ENCODE measurements around the gene P4HTM.

Gene P4HTM

DNA sequence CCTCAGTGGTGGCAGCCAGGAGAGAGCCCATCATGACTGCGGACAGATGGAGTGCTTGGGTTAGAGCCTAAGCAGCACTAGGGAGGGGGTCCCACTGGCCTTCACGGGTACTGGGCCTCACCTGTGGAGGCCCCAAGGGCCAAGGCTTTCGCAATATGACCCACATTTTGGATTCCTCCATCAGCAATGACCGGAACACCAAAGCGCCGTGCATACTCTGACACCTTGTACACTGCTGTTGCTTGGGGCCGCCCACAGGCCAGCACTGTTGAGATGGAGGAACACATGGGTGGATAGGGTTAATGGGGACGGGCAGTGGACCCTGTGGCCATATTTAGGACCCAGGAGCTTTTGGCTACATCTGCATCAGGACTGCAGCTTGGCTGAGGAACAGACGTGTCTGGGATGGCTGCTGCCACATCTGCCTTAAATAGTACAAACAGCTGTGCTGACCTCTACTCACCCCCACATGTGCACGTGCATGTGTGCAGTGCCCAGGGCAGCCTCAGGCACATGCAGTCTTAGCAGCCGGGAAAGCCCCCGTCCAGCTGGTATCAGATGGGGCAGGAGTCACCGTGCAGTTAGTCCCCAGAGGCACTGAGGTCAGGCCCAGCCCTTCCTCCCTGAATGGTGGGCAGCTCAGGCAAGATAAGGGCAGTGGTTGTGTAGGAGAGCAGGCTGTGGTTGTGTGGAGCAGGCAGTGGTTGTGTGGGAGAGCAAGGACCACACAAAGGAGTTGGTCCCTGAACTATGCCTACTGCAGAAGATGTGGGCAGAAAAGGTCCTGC lies 35.2 kb downstream of the P4HTM start:
- no peak overlapping the region for H3K27ac ChIP-seq
- no peak overlapping the region for H3K4me2 ChIP-seq
- no peak overlapping the region for H2AFZ ChIP-seq (ENCODE audit: low read depth)
- H3K4me3 ChIP-seq (IDR thresholded peaks at IDR 0.05; ENCODE audit: insufficient read depth, low read depth, low read length) = no peak overlapping the region
- no peaks in the 10 kb centered on the region for H4K20me1 ChIP-seq (ENCODE audit: insufficient read depth)
- no peaks in the 10 kb centered on the region for H3K27me3 ChIP-seq (ENCODE audit: insufficient read depth, low read depth)
- H3K79me2 ChIP-seq (ENCODE audit: insufficient read depth, low read depth) = peaks cover 45% of the 10 kb centered on the region; the same call in 1 of the 2 replicates
- TF ChIP-seq, protein P1, sequence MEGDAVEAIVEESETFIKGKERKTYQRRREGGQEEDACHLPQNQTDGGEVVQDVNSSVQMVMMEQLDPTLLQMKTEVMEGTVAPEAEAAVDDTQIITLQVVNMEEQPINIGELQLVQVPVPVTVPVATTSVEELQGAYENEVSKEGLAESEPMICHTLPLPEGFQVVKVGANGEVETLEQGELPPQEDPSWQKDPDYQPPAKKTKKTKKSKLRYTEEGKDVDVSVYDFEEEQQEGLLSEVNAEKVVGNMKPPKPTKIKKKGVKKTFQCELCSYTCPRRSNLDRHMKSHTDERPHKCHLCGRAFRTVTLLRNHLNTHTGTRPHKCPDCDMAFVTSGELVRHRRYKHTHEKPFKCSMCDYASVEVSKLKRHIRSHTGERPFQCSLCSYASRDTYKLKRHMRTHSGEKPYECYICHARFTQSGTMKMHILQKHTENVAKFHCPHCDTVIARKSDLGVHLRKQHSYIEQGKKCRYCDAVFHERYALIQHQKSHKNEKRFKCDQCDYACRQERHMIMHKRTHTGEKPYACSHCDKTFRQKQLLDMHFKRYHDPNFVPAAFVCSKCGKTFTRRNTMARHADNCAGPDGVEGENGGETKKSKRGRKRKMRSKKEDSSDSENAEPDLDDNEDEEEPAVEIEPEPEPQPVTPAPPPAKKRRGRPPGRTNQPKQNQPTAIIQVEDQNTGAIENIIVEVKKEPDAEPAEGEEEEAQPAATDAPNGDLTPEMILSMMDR (conservative IDR thresholded peaks at IDR 0.05; ENCODE audit: low read depth, low read length) = no peak
- no peak overlapping the region for H3K9ac ChIP-seq
- H3K36me3 ChIP-seq (ENCODE audit: insufficient read depth) = no peaks in the 10 kb centered on the region
- H3K4me1 ChIP-seq (ENCODE audit: low read depth, poor library complexity, severe bottlenecking) = peaks cover 26% of the 10 kb centered on the region

DNA sequence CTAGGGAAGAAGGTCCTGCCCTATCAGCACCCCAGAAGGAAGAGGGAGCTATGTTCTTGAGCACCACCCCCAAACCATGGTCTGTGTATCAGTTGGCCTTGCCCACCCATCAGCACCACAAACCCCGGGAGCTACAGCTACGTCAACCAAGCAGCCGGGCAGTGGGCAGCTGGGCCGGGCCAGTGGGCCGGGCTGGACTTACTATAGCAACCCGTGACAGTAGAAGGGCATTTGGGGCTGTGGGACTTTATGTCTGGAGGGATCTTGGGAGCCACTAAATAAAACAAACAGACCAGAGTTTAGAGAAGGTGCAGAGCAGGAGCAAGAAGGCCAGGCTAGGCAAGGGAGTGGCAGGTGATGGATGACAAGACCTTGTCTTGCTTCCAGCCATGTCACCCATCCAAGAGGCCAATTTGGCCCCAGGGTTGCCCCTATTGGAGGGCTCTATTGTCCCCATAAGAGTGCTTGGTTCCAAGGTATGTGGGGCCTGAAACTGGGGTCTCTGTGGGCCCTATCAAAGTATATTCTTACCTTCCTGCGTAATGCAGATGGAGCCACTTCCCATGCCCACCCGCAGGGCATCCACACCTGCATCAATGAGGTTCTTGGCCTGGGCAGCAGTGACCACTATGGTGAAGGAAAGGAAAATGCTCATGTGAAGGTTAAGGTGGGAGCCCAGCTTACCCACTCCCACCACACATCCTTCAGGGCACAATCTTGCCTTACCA lies 35.9 kb downstream of the P4HTM start:
- no peak overlapping the region for H3K4me2 ChIP-seq
- H3K4me1 ChIP-seq (ENCODE audit: low read depth, poor library complexity, severe bottlenecking) = peaks cover 26% of the 10 kb centered on the region
- H3K27me3 ChIP-seq (ENCODE audit: insufficient read depth, low read depth) = no peaks in the 10 kb centered on the region
- no peak overlapping the region for H3K27ac ChIP-seq
- H3K4me3 ChIP-seq (IDR thresholded peaks at IDR 0.05; ENCODE audit: insufficient read depth, low read depth, low read length) = no peak overlapping the region
- peaks cover 45% of the 10 kb centered on the region; the same call in 1 of the 2 replicates for H3K79me2 ChIP-seq (ENCODE audit: insufficient read depth, low read depth)
- H2AFZ ChIP-seq (ENCODE audit: low read depth) = no peak overlapping the region
- H4K20me1 ChIP-seq (ENCODE audit: insufficient read depth) = no peaks in the 10 kb centered on the region
- H3K9ac ChIP-seq = no peak overlapping the region
- TF ChIP-seq, protein P1 (conservative IDR thresholded peaks at IDR 0.05; ENCODE audit: low read depth, low read length) = no peak
- no peaks in the 10 kb centered on the region for H3K36me3 ChIP-seq (ENCODE audit: insufficient read depth)

DNA sequence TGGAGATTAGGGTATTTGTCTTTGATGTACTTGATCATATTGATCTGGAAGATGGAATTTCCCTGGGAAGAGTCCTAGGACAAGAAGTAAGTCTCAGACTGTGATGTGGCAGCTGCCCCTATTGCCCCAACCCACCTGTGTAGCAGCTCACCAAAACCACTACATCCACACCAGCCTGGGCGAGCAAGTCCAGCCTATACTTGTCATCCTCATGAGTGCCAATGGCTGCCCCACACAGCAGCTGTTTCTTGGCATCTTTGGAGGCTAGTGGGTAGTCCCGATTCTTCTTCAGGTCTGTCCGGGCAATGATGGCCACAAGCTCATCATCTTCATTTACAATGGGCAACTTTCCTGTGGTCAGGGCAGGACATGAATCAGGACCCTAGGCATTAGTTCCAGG lies 36.5 kb downstream of the P4HTM start:
- peaks cover 26% of the 10 kb centered on the region for H3K4me1 ChIP-seq (ENCODE audit: low read depth, poor library complexity, severe bottlenecking)
- H3K36me3 ChIP-seq (ENCODE audit: insufficient read depth) = no peaks in the 10 kb centered on the region
- no peak overlapping the region for H3K27ac ChIP-seq
- no peak overlapping the region for H2AFZ ChIP-seq (ENCODE audit: low read depth)
- peaks cover 45% of the 10 kb centered on the region; the same call in 1 of the 2 replicates for H3K79me2 ChIP-seq (ENCODE audit: insufficient read depth, low read depth)
- no peak overlapping the region for H3K9ac ChIP-seq
- H3K4me2 ChIP-seq = no peak overlapping the region
- no peaks in the 10 kb centered on the region for H4K20me1 ChIP-seq (ENCODE audit: insufficient read depth)
- no peaks in the 10 kb centered on the region for H3K27me3 ChIP-seq (ENCODE audit: insufficient read depth, low read depth)
- TF ChIP-seq, protein P1 (conservative IDR thresholded peaks at IDR 0.05; ENCODE audit: low read depth, low read length) = no peak
- H3K4me3 ChIP-seq (IDR thresholded peaks at IDR 0.05; ENCODE audit: insufficient read depth, low read depth, low read length) = no peak overlapping the region

DNA sequence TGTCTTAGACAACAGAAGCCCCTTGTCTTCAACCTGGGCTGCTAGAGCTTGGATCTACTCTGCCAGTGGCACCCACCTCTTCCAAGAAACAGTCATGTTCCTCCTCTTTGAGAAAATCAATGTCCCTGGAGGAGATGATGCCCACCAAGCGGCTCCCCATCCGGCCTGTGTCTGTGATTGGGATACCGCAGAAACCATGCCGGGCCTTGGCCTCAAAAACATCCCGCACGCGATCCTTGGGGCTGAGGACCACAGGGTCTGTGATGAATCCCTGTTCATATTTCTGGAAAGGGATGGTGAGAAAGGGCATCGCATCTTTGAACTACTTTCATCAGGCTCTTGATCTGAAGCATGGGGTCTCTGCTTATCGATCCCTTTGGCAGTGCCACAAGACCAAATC lies 37.6 kb downstream of the P4HTM start:
- Histone ChIP-seq H3K27me3 (ENCODE audit: insufficient read depth, low read depth) (no peaks in the 10 kb centered on the region), H3K36me3 (ENCODE audit: insufficient read depth) (no peaks in the 10 kb centered on the region), H3K9ac (no peak overlapping the region), H4K20me1 (ENCODE audit: insufficient read depth) (no peaks in the 10 kb centered on the region), H3K79me2 (ENCODE audit: insufficient read depth, low read depth) (peaks cover 41% of the 10 kb centered on the region; the same call in 1 of the 2 replicates), H2AFZ (ENCODE audit: low read depth) (no peak overlapping the region), H3K27ac (no peak overlapping the region), H3K4me2 (peak overlapping the region; percentile 84; the same call in 1 of the 2 replicates), H3K4me1 (ENCODE audit: low read depth, poor library complexity, severe bottlenecking) (peaks cover 26% of the 10 kb centered on the region), H3K4me3 (IDR thresholded peaks at IDR 0.05; ENCODE audit: insufficient read depth, low read depth, low read length) (no peak overlapping the region)
- TF ChIP-seq, protein P1 (conservative IDR thresholded peaks at IDR 0.05; ENCODE audit: low read depth, low read length) = no peak
